A204.1 (cell line): ENCODE measurements around the gene ATF1.
"Not testable (repeated sequence)": the region's sequence is repeated elsewhere in the genome, so short reads cannot be mapped to it uniquely, and the experiment has no call there.

Experiments
- FAIRE-seq: peaks from 2 replicates; lab custom pipeline; 2012; peaks lifted over from hg19 to GRCh38; lab: Jason Lieb, UNC

Gene ATF1

DNA sequence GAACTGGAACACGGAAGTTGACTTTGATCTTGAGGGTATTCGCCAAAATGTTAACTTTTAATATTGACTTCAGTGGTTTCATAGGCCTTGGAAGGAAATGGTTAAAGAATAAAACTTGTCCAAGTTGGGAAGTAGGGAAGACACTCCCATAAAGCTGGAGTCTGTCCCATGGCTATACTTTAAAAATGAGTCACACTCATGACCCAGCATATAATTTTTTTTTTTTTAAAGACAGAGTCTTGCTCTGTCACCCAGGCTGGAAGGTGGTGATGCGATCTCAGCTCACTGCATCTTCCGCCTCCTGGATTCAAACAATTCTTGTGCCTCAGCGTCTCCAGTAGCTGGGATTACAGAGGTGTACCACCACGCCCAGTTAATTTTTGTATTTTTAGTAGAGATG lies 98.4 kb downstream of the ATF1 start:
- no peak for FAIRE-seq

DNA sequence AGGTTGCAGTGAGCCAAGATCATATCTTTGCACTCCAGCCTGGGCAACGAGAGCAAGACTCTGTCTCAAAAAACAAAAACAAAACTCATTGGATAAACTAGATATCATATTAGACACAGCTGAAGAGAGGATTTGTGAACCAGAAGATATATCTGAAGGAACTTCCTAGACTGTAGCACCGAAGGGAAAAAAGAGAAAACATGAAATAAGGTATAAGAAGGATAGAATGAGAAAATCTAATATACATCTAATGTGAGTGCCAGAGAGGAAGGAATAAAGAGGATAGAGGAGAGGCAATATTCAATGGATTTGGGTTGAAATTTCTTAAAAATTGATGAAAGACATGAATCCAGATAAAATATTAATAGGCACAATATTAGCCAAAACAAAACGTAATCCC lies 101.4 kb downstream of the ATF1 start:
- no peak for FAIRE-seq

DNA sequence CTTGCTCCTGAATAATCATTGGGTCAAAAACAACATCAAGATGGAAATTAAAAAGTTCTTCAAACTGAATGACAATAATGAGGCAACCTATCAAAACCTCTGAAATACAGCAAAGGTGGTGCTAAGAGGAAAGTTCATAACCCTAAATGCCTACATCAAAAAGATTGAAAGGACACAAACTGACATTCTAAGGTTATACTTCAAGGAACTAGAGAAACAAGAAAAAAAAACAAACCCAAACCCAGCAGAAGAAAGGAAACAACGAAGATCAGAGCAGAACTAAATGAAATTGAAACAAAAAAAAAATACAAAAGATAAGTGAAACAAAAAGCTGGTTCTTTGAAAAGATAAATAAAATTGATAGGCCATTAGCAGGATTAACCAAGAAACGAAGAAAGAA lies 105.0 kb downstream of the ATF1 start:
- FAIRE-seq: not testable (repeated sequence)
